Neural progenitor cell (in vitro differentiated cells): ENCODE data around the gene LYST.

Source experiments
- CTCF ChIP-seq: fragments of 200-600 bp; sonication (generic); IDR thresholded peaks from 2 replicates; pipeline ENCODE4 v1.5.1; 2017; ENCODE audit warnings: antibody characterized with exemption, mild to moderate bottlenecking
- EZH2phosphoT487 ChIP-seq: fragments of 200-600 bp; sonication (generic); IDR thresholded peaks from 2 replicates; pipeline ENCODE4 v1.6.1; 2017; ENCODE audit warnings: antibody characterized with exemption

DNA sequence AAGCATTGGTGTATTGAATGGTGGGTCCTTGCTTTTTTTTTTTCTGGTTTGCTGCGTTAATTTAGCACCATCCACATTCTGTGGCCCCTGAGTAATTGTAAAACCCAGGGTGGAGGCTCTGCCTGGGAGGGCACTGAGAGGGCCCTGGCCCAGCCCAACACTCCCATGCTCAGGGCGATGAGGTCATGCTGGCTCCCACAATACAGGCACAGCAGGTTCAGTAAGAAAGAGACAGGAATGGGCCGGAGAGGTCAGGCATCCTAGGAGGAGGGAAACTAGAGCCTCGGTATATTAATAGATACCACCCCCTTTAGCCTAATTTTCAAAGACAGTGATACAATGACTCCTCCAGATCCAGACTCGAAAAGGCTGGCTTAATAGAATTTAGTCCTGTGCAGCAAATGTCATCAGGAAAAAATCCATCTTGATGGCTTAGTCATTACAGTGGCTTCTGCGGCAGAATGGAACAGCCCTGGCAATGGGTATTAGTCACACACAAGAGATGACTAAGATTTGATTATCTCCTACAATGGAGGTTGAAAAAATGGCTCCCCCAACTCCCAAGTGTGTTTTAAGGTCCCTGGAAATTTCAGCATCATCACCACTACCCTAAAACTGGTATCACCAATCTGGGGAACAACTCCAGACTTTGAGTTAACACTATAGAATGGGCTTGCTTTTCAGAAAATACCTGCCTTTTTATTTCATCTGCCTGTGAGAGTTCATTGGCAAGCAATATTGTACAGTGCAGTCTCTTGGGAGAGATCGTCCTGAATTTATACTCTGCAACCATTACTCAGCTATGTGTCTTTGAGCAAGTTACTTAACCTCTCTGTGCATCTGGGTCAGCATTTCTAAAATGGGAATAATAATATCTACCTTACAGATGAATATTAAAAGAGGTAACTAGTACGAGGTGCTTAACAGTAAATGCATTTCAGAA lies 43.9 kb upstream of the LYST start:
- no peak for TF ChIP-seq CTCF
- no peak for TF ChIP-seq EZH2phosphoT487
